ENCODE measurements around the gene ADAMTS2. TPM values are rescaled to one million over a fixed set of nuclear protein-coding genes. Genes with fewer than 3 reads are reported as not detected.

ADAMTS2 gene
- total RNA-seq, 5 donors from 2014 or later (not counting 1 experiment from before 2014, with no cell fraction given), result 0.09 to 0.23 TPM; not detected in 3

GRCh38 chr5:179258922-179259730 is 86.1 kb downstream of the ADAMTS2 start:
- 88% methylated on average over 26 of the region's 26 CpGs for WGBS (ENCODE audit: insufficient coverage)
- H3K27me3 Mint-ChIP-seq, result no peaks in the 10 kb centered on the region

GRCh38 chr5:179258001-179258921 is 87.0 kb downstream of the ADAMTS2 start:
- Mint-ChIP-seq H3K4me3 (no peak overlapping the region), H3K36me3 (no peaks in the 10 kb centered on the region), H3K27me3 (peaks cover 0 to 3% of the 10 kb centered on the region in 2 donors), H3K4me1 (no peaks in the 10 kb centered on the region), H3K27ac (no peak overlapping the region), H3K9me3 (no peaks in the 10 kb centered on the region)
- H3K27ac ChIP-seq (ENCODE audit: low read length), result no peak overlapping the region
- peaks cover 0 to 4% of the 10 kb centered on the region in 2 experiments for H3K27me3 ChIP-seq (replicated peaks in 1 of 2; ENCODE audit: control insufficient read depth in 2 of 2, extremely low read depth in 1 of 2, insufficient read depth in 2 of 2, low read length in 1 of 2)
- ATAC-seq (replicated peaks in 1 of 4) (no peak), DNase-seq (peak in 2 of 35 experiments; percentile 7 to 22)
- ChIA-PET CTCF (no interaction called here), POLR2A (no interaction called here)
- H3K36me3 ChIP-seq (ENCODE audit: control insufficient read depth in 2 of 2, extremely low read depth in 1 of 2, insufficient read depth in 1 of 2, low read length in 1 of 2), result no peaks in the 10 kb centered on the region
- no peaks in the 10 kb centered on the region for H3K9me3 ChIP-seq
- 76% methylated on average over 20 of the region's 23 CpGs for WGBS (ENCODE audit: insufficient coverage)
- H3K4me3 ChIP-seq (ENCODE audit: control insufficient read depth in 1 of 2, extremely low read depth in 1 of 2, low read length in 1 of 2), result no peak overlapping the region
- no peaks in the 10 kb centered on the region for H3K4me1 ChIP-seq (ENCODE audit: control insufficient read depth in 1 of 2, extremely low read depth in 1 of 2, insufficient read depth in 2 of 2, low read length in 2 of 2)

More at GRCh38 chr5:179258922-179259730, 86.1 kb downstream of the ADAMTS2 start:
- Histone ChIP-seq H3K4me3 (ENCODE audit: control insufficient read depth in 1 of 2, extremely low read depth in 1 of 2, low read length in 1 of 2) (no peak overlapping the region), H3K9me3 (no peaks in the 10 kb centered on the region), H3K27ac (ENCODE audit: low read length) (no peak overlapping the region), H3K36me3 (ENCODE audit: control insufficient read depth in 2 of 2, extremely low read depth in 1 of 2, insufficient read depth in 1 of 2, low read length in 1 of 2) (no peaks in the 10 kb centered on the region), H3K27me3 (replicated peaks in 1 of 2; ENCODE audit: control insufficient read depth in 2 of 2, extremely low read depth in 1 of 2, insufficient read depth in 2 of 2, low read length in 1 of 2) (peaks cover 0 to 4% of the 10 kb centered on the region in 2 experiments), H3K4me1 (ENCODE audit: control insufficient read depth in 1 of 2, extremely low read depth in 1 of 2, insufficient read depth in 2 of 2, low read length in 2 of 2) (no peaks in the 10 kb centered on the region)
- Mint-ChIP-seq H3K9me3 (no peaks in the 10 kb centered on the region), H3K27ac (no peak overlapping the region), H3K4me3 (no peak overlapping the region), H3K4me1 (no peaks in the 10 kb centered on the region), H3K36me3 (no peaks in the 10 kb centered on the region)
- ChIA-PET CTCF (no interaction called here), POLR2A (no interaction called here)
- ATAC-seq (replicated peaks in 1 of 4) (no peak), DNase-seq (peak in 2 of 35 experiments; percentile 4 to 16)

DNA sequence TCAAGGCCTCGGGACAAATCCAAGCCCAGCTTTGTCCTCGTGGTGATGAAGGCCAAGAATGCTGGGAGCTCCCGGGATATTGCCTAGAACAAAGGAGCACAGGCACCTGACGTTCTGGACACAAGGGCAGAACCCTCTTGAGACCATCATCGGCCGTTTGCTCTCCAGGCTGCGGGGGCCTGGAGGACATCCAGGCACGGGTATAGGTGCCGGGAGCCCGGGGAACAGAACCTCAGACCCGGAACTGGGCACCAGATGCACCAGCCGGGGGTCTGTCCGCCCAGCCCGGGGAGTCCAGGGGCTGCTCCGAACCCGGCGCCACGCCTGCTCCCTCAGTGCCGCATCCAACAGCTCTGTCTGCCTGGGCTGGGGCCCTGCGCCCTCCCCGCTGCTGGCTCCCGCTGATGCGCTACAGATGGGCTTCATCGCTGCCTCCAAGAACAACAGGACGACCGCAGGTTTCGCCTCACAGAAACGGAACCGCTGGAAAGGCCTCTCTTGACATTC is 88.0 kb downstream of the ADAMTS2 start:
- Histone ChIP-seq H3K27me3 (replicated peaks in 1 of 2; ENCODE audit: control insufficient read depth in 2 of 2, extremely low read depth in 1 of 2, insufficient read depth in 2 of 2, low read length in 1 of 2) (peaks cover 0 to 4% of the 10 kb centered on the region in 2 experiments), H3K36me3 (ENCODE audit: control insufficient read depth in 2 of 2, extremely low read depth in 1 of 2, insufficient read depth in 1 of 2, low read length in 1 of 2) (no peaks in the 10 kb centered on the region), H3K4me3 (ENCODE audit: control insufficient read depth in 1 of 2, extremely low read depth in 1 of 2, low read length in 1 of 2) (no peak overlapping the region), H3K4me1 (ENCODE audit: control insufficient read depth in 1 of 2, extremely low read depth in 1 of 2, insufficient read depth in 2 of 2, low read length in 2 of 2) (no peaks in the 10 kb centered on the region), H3K9me3 (no peaks in the 10 kb centered on the region), H3K27ac (ENCODE audit: low read length) (no peak overlapping the region)
- no peaks in the 10 kb centered on the region for H3K4me1 Mint-ChIP-seq
- DNase-seq (peak in 2 of 35 experiments; percentile 8 to 9), ATAC-seq (replicated peaks in 1 of 4) (no peak)
- ChIA-PET CTCF (interaction anchor here in 1 of 2 donors (0.5 kb wide), 1 partner anchor 128 kb away, joined by 6 read pairs; no protein-coding TSS in a partner anchor), POLR2A (no interaction called here)
- no peak overlapping the region for H3K4me3 Mint-ChIP-seq
- H3K27ac Mint-ChIP-seq, result no peak overlapping the region
- no peaks in the 10 kb centered on the region for H3K9me3 Mint-ChIP-seq
- WGBS (ENCODE audit: insufficient coverage), result 89% methylated on average over 28 of the region's 29 CpGs
- peaks cover 0 to 3% of the 10 kb centered on the region in 2 donors for H3K27me3 Mint-ChIP-seq
- H3K36me3 Mint-ChIP-seq, result no peaks in the 10 kb centered on the region

DNA sequence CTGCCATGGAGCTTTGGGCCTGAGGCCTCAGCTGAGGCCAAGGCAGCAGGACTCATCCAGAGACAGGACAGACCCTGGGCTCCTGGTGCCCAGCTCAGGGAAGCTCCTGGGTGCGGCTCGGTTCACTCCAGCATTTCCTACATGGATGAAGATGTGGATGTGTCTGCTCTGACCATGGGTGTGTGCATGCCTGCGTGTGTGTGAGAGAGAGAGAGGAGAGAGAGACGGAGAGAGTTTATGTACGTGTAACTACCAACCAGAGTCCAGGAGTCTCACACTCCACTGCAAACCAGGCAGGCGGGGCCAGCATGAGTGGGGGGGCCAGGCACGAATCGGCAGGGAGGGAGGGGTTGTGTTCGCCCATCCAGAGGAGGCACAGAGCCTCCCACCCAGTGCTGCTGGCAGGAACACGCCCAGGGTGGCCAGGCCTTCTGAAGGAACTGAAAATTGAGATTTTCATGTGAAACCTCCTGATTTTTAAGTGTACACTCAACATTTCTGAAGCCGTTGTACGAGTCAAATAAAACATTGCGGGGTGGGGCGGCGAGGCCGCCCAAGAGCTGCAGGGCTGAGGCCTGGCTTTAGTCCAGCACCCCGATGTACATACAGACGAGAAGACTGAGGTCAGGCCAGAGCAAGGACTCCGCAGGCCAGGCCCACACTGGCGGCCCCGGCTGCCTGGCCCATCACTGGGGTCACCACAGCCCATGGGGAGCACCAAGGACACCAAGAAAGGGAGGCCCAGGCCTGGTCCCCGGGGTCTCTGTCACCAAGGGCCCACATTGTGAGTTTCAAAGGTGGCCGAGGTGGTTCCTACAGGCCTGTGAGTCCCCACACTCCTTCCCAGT is 88.7 kb downstream of the ADAMTS2 start:
- H3K9me3 ChIP-seq, result no peaks in the 10 kb centered on the region
- H3K36me3 Mint-ChIP-seq, result no peaks in the 10 kb centered on the region
- WGBS (ENCODE audit: insufficient coverage), result 81% methylated on average over 19 of the region's 23 CpGs
- no peaks in the 10 kb centered on the region for H3K4me1 Mint-ChIP-seq
- ChIA-PET POLR2A (no interaction called here), CTCF (no interaction called here)
- no peak overlapping the region for H3K4me3 ChIP-seq (ENCODE audit: control insufficient read depth in 1 of 2, extremely low read depth in 1 of 2, low read length in 1 of 2)
- no peak overlapping the region for H3K27ac ChIP-seq (ENCODE audit: low read length)
- H3K4me3 Mint-ChIP-seq, result no peak overlapping the region
- peaks cover 0 to 3% of the 10 kb centered on the region in 2 donors for H3K27me3 Mint-ChIP-seq
- DNase-seq, result peak in 1 of 35 experiments; percentile 23
- H3K36me3 ChIP-seq (ENCODE audit: control insufficient read depth in 2 of 2, extremely low read depth in 1 of 2, insufficient read depth in 1 of 2, low read length in 1 of 2), result no peaks in the 10 kb centered on the region
- no peak overlapping the region for H3K27ac Mint-ChIP-seq
- peak in 1 of 4 experiments; percentile 13 for ATAC-seq (replicated peaks in 1 of 4)
- peaks cover 0 to 4% of the 10 kb centered on the region in 2 experiments for H3K27me3 ChIP-seq (replicated peaks in 1 of 2; ENCODE audit: control insufficient read depth in 2 of 2, extremely low read depth in 1 of 2, insufficient read depth in 2 of 2, low read length in 1 of 2)
- H3K4me1 ChIP-seq (ENCODE audit: control insufficient read depth in 1 of 2, extremely low read depth in 1 of 2, insufficient read depth in 2 of 2, low read length in 2 of 2), result no peaks in the 10 kb centered on the region
- H3K9me3 Mint-ChIP-seq, result no peaks in the 10 kb centered on the region

- Histone ChIP-seq H3K4me1 (ENCODE audit: control insufficient read depth in 1 of 2, extremely low read depth in 1 of 2, insufficient read depth in 2 of 2, low read length in 2 of 2) (no peaks in the 10 kb centered on the region), H3K36me3 (ENCODE audit: control insufficient read depth in 2 of 2, extremely low read depth in 1 of 2, insufficient read depth in 1 of 2, low read length in 1 of 2) (no peaks in the 10 kb centered on the region), H3K9me3 (no peaks in the 10 kb centered on the region), H3K27ac (ENCODE audit: low read length) (no peak overlapping the region), H3K27me3 (replicated peaks in 1 of 2; ENCODE audit: control insufficient read depth in 2 of 2, extremely low read depth in 1 of 2, insufficient read depth in 2 of 2, low read length in 1 of 2) (peaks cover 0 to 4% of the 10 kb centered on the region in 2 experiments), H3K4me3 (ENCODE audit: control insufficient read depth in 1 of 2, extremely low read depth in 1 of 2, low read length in 1 of 2) (no peak overlapping the region)
- H3K27ac Mint-ChIP-seq, result no peak overlapping the region
- H3K4me1 Mint-ChIP-seq, result no peaks in the 10 kb centered on the region
- 85% methylated on average over 13 of the region's 15 CpGs for WGBS (ENCODE audit: insufficient coverage)
- H3K27me3 Mint-ChIP-seq, result peaks cover 0 to 3% of the 10 kb centered on the region in 2 donors
- H3K36me3 Mint-ChIP-seq, result no peaks in the 10 kb centered on the region
- H3K4me3 Mint-ChIP-seq, result no peak overlapping the region
- no peaks in the 10 kb centered on the region for H3K9me3 Mint-ChIP-seq
- POLR2A ChIA-PET, result no interaction called here
- ATAC-seq (replicated peaks in 1 of 4), result no peak
- peak in 1 of 35 experiments; percentile 16 for DNase-seq
- CTCF ChIA-PET, result no interaction called here
Measured at GRCh38 chr5:179255527-179256327, 89.5 kb downstream of the ADAMTS2 start.

All from T-cell (primary cell).